GM12873 (cell line): Measurements from ENCODE around the gene ZYG11A.

Experiments
- TF ChIP-seq, protein P1 (sequence below): IDR thresholded peaks from 2 replicates; pipeline ENCODE4 v1.5.1; 2012; ENCODE audit warnings: low read depth, mild to moderate bottlenecking, moderate library complexity, low read length, control low read depth; ENCODE audit not compliant: insufficient read depth; ENCODE audit errors: missing control alignments

The ZYG11A gene

DNA sequence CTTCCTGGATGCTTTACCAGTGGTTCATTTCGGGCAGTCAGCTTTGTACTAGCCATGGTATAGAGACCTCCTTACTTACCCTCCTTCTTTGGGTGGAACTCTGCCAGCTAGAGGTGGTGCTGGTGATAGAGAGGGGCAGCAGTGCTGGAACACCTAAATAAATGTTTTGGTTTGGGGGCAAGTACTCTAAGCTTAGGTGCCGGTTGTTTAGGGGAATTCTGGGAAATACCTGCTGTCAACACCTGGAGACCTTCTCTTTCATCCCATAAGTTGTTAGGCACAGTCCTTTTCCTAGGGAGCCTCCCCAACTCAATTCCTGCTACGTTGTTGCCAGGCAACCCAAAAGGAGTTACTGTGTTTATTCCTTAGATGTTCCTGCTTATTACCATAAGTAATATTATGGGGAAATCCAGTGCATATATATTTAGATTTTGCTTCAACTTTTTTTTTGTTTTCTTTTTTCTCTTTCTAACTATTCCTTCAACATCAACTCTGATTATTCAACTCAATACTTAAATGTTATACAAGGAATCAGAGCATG is 101.4 kb downstream of the ZYG11A start:
- TF ChIP-seq, protein P1, sequence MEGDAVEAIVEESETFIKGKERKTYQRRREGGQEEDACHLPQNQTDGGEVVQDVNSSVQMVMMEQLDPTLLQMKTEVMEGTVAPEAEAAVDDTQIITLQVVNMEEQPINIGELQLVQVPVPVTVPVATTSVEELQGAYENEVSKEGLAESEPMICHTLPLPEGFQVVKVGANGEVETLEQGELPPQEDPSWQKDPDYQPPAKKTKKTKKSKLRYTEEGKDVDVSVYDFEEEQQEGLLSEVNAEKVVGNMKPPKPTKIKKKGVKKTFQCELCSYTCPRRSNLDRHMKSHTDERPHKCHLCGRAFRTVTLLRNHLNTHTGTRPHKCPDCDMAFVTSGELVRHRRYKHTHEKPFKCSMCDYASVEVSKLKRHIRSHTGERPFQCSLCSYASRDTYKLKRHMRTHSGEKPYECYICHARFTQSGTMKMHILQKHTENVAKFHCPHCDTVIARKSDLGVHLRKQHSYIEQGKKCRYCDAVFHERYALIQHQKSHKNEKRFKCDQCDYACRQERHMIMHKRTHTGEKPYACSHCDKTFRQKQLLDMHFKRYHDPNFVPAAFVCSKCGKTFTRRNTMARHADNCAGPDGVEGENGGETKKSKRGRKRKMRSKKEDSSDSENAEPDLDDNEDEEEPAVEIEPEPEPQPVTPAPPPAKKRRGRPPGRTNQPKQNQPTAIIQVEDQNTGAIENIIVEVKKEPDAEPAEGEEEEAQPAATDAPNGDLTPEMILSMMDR, result no peak

DNA sequence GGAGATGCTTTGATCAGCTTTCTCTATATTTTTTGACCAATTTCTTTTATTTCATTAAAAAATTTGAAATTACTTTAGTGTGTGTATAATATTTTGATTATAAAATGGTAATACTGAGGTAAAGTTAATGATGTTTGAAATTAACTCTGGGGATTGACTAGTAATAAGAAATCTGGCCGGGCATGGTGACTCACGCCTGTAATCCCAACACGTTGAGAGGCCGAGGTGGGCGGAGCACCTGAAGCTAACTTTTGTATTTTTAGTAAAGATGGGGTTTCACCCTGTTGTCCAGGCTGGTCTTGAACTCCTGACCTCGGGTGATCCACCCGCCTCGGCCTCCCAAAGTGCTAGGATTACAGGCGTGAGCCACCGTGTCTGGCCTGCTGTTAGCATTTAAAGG is 102.0 kb downstream of the ZYG11A start:
- TF ChIP-seq, protein P1, result no peak
